Left lung (tissue), 10 donors: ENCODE data around the gene CNST. TPM values are rescaled to one million over a fixed set of nuclear protein-coding genes. Genes with fewer than 3 reads are reported as not detected.

ENCODE experiments used
- ATAC-seq: fragments of 200-7000 bp; cut with Tn5 transposase; one replicate; pipeline ENCODE4 v1.9.1; 2020; ENCODE audit warnings: moderate library complexity
- DNase-seq, 4 donors: peaks; one replicate each; pipeline ENCODE4 v3.0.0-alpha.2; 2013 to 2020
- H3K27ac ChIP-seq, 2 donors: fragments of 200-600 bp; sonication (generic) in 1 of 2; one replicate each; pipeline versions ENCODE4 v1.5.0 to v1.8.0; 2020 to 2021
- H3K27me3 ChIP-seq, 2 donors: fragments of 200-600 bp; sonication (generic) in 1 of 2; one replicate each; pipeline versions ENCODE4 v1.5.0 to v1.8.0; 2020 to 2021
- H3K36me3 ChIP-seq, 2 donors: fragments of 200-600 bp; sonication (generic) in 1 of 2; one replicate each; pipeline versions ENCODE4 v1.5.0 to v1.8.0; 2020 to 2021
- H3K4me1 ChIP-seq, 2 donors: fragments of 200-600 bp; one replicate each; pipeline ENCODE4 v1.8.0; 2021
- H3K4me3 ChIP-seq, 2 donors: fragments of 200-600 bp; sonication (generic) in 1 of 2; one replicate each; pipeline versions ENCODE4 v1.5.0 to v1.8.0; 2020 to 2021; ENCODE audit warnings: mild to moderate bottlenecking in 1 of 2
- H3K9me3 ChIP-seq, 2 donors: fragments of 200-600 bp; sonication (generic) in 1 of 2; one replicate each; pipeline versions ENCODE4 v1.5.0 to v1.8.0; 2020 to 2021
- intact Hi-C, 2 donors: fragments of 100-400 bp; cut with DNase I; formaldehyde crosslinking; loops; one replicate each; pipeline versions ENCODE4 v1.11.2 to v1.14.2; 2022
- polyA plus RNA-seq, 6 donors: library from polyadenylated mRNA; unstranded; fragments of 120-200 nt; gene quantifications; one replicate each; pipeline ENCODE4 v1.2.1, GENCODE V29; 2013; ENCODE audit not compliant: insufficient read length in 6 of 6
- total RNA-seq, 2 donors: library from RNA; stranded (reverse); fragmentation: NEBNext Ultra II Directional; extraction: Animal tissue kit (Norgen Biotek cat#: 25700); gene quantifications; one replicate each; pipeline ENCODE4 v1.2.1, GENCODE V29; 2021
- TF ChIP-seq, protein P1 (sequence below), 2 donors: fragments of 200-600 bp; sonication (generic) in 1 of 2; IDR thresholded peaks; one replicate each; pipeline versions ENCODE4 v1.5.0 to v1.8.0; 2021; ENCODE audit warnings: antibody characterized with exemption in 2 of 2
- donor health status: DM: no; HTN: yes; CAD: no.
- donor health status: DM: no; HTN: no; CAD: no.

Gene CNST
- total and polyA plus RNA-seq, 8 donors, result 18.0 to 24.0 (median 19.6) TPM

DNA sequence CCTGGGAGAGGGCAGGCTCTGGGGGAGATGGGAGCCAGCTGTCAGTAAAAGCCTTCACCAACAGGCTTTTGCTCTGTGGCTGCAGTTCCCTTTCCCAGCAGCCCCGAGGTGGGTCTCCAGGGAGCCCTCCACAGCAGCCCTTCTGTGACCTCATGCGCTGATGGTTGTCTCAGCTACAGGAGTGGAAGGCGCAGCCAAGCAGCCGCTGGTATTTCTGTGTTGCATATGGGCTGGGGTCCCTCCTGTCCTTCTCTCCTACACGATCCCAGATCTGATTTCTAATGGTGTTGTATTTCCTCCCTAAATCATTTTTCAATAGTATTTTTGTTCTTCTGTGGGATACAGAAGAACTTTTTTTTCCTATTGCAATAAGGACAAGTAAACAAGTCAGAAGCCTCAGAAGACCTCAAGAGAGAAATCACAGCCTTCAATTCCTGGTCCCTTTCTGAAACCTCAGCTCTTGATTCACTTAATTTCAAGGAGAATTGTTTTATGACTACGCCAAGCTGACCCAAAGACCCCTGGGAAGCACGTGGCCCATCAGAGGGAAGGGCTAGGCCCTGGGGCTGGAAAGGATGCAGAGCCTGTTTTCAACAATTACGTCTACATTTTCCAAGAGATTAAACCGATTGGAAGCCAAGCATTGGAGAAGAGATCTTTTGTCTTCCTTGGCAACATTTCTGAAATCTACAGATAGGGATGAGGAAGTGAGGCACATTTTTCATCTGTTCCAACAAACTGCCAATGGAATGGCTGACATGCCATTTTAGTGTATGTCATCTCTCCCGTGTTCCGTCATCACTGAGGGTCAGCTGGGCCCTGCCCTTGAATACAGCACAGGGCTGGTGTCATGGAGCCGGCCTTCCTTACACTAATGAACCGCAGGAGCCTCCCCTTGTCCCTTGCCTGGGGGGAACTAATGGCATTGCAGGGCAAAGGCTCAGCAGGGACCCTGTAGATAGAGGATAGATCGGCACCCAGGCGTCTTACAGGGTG, 115.9 kb downstream of the CNST start:
- H3K36me3 ChIP-seq, result no peaks in the 10 kb centered on the region
- intact Hi-C loops, result loop anchor here in 1 of 2 donors (2.0 kb wide), 1 partner anchor 131 kb away; no protein-coding TSS in a partner anchor
- no peak overlapping the region for H3K4me3 ChIP-seq
- no peaks in the 10 kb centered on the region for H3K4me1 ChIP-seq
- ATAC-seq (no peak), DNase-seq (peak in 1 of 4 donors; percentile 41)
- no peaks in the 10 kb centered on the region for H3K27me3 ChIP-seq
- TF ChIP-seq, protein P1, sequence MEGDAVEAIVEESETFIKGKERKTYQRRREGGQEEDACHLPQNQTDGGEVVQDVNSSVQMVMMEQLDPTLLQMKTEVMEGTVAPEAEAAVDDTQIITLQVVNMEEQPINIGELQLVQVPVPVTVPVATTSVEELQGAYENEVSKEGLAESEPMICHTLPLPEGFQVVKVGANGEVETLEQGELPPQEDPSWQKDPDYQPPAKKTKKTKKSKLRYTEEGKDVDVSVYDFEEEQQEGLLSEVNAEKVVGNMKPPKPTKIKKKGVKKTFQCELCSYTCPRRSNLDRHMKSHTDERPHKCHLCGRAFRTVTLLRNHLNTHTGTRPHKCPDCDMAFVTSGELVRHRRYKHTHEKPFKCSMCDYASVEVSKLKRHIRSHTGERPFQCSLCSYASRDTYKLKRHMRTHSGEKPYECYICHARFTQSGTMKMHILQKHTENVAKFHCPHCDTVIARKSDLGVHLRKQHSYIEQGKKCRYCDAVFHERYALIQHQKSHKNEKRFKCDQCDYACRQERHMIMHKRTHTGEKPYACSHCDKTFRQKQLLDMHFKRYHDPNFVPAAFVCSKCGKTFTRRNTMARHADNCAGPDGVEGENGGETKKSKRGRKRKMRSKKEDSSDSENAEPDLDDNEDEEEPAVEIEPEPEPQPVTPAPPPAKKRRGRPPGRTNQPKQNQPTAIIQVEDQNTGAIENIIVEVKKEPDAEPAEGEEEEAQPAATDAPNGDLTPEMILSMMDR (IDR thresholded peaks at IDR 0.05), result no peak
- H3K27ac ChIP-seq, result no peak overlapping the region
- no peaks in the 10 kb centered on the region for H3K9me3 ChIP-seq

DNA sequence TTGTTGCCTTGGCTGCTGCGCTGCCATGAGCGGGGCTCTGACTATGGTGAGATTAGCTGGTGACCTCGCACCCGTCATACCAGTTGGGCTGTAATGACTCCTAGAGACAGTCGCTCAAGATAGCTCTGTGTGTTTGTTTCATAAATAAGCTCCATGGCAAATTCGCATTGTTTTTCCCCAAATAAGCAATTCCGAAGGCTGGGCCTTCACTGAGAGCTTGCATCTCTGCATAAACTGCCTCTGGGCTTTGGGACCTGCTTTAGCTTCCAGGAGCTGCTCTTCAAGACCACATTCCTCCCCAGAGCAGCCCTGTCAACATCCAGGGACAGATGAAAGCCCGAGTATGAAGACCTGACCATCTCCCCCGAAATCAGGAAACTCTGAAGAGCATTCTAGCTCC, 117.3 kb downstream of the CNST start:
- no peaks in the 10 kb centered on the region for H3K9me3 ChIP-seq
- TF ChIP-seq, protein P1 (IDR thresholded peaks at IDR 0.05), result no peak
- no peaks in the 10 kb centered on the region for H3K36me3 ChIP-seq
- intact Hi-C loops, result no loop called here
- no peak overlapping the region for H3K27ac ChIP-seq
- no peak for ATAC-seq
- H3K4me3 ChIP-seq, result no peak overlapping the region
- H3K27me3 ChIP-seq, result no peaks in the 10 kb centered on the region
- no peak for DNase-seq
- no peaks in the 10 kb centered on the region for H3K4me1 ChIP-seq

DNA sequence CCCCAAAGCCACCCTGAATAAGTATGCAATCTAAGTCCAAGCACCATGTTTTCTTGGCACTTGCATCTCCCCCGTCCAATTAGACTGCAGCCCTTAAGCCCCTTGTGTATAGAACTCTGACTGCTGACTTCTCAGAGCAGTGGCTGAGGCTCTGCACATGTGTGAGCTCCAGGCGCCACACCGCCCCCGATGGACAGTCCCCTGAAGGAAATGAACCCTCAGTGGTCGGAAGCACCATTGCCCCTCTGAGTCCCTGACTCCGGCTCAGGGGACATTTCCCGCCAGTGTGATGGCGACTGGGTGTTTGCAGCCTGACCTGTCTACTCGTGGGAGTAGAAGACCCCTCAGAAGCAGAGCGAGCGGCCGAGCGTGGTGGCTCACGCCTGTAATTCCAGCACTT, 120.7 kb downstream of the CNST start:
- DNase-seq (no peak), ATAC-seq (no peak)
- TF ChIP-seq, protein P1 (IDR thresholded peaks at IDR 0.05), result no peak
- Histone ChIP-seq H3K27me3 (no peaks in the 10 kb centered on the region), H3K9me3 (no peaks in the 10 kb centered on the region), H3K4me3 (no peak overlapping the region), H3K27ac (no peak overlapping the region), H3K4me1 (peaks cover 0 to 6% of the 10 kb centered on the region in 2 donors), H3K36me3 (no peaks in the 10 kb centered on the region)
- intact Hi-C loops, result no loop called here

DNA sequence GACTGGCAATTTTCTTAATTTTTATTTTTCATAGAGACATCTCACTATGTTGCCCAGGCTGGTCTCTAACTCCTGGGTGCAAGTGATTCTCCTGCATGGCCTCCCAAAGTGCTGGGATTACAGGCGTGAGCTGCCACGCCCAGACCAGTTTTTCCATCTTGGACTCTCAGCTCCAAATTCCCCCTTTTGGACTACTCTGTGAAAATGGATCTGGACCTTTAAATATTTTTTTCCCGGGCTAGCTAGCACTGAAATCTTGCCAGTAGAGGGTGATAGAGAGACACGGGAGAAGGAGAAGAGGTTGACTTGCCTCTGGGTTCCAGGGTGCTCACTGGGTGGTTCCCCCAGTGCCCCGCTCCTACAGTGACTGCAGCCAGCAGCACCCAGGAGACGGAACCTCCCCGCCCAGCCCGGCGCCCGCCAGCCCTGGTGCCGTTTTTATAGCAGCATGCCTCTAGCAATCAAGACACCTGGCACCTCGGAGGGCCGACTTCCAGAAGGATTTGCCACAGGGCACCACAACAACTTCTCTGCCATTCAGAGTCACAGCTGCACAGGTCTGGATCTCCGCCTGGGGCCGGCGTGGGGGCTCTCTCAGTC, 123.3 kb downstream of the CNST start:
- TF ChIP-seq, protein P1 (IDR thresholded peaks at IDR 0.05), result peak; percentile 59 to 78
- Histone ChIP-seq H3K4me1 (peaks cover 0 to 6% of the 10 kb centered on the region in 2 donors), H3K4me3 (peak overlapping the region in 1 of 2 donors; percentile 31), H3K27me3 (no peaks in the 10 kb centered on the region), H3K36me3 (no peaks in the 10 kb centered on the region), H3K9me3 (peaks cover 0 to 5% of the 10 kb centered on the region in 2 donors), H3K27ac (no peak overlapping the region)
- DNase-seq (peak; percentile 36 to 88 (median 60)), ATAC-seq (peak; percentile 99)
- intact Hi-C loops, result no loop called here

DNA sequence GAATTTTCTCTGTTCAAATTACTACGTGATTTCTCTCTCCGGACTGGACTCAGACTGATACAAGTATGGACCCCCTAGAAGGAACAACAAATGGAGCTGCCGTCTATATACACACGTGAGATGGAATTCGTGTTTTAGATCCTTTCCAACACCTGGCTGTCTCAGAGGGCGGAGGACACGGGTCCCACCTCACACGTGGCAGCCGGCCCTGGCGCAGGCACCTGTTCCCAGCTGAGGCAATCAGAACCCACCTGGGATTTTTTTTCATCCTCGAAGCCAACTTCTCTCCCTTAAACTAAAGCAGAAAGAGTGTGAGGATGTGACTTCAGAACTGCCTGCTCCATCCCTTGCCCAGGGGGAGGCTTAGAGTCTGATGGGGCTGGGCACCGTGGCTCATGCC, 123.8 kb downstream of the CNST start:
- Histone ChIP-seq H3K4me3 (no peak overlapping the region), H3K27ac (no peak overlapping the region), H3K9me3 (peaks cover 0 to 5% of the 10 kb centered on the region in 2 donors), H3K27me3 (no peaks in the 10 kb centered on the region), H3K36me3 (no peaks in the 10 kb centered on the region), H3K4me1 (peaks cover 0 to 6% of the 10 kb centered on the region in 2 donors)
- intact Hi-C loops, result no loop called here
- ATAC-seq, result no peak
- TF ChIP-seq, protein P1 (IDR thresholded peaks at IDR 0.05), result no peak
- DNase-seq, result no peak
